ENCODE results near the gene SYT2.

Gene SYT2

DNA sequence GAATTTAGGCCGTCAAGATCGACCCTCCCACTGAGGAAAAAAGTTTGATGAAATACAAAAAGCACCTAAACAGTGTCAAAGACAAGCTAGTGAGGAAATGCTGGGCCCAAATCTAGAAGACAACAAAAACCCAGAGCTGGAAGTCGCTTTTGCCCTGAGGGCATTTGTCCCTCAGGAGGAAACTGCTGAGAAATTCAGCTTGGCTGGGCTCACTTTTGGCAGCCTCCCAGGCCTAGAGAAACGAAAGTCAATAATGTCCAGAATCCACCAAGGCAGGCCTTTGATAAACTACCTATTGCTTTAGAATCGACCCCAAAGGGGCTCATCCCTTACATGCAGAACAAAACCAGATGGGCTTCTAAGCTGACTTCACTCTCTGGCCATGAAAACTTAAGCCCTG lies 38.9 kb downstream of the SYT2 start:
- no peak for DNase-seq

DNA sequence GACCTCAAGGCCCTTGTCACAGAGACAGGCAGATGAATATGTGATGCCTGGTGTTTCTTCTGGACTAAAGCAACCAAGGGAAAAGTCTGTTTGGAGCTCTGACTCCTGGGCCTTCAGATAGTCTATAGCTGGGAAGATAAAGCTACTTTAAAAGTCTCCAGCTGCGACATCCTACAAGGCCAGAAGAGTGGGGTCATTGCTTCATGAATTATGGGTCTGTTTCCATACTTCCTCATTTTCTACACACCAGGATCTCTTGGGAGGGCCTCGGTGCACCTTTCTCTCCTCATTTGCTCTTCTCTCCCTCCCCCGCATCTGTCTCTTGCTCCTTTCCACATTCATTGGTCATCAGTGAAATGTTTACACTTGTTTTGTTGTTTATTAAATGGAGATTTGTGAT lies 44.8 kb downstream of the SYT2 start:
- DNase-seq = no peak

DNA sequence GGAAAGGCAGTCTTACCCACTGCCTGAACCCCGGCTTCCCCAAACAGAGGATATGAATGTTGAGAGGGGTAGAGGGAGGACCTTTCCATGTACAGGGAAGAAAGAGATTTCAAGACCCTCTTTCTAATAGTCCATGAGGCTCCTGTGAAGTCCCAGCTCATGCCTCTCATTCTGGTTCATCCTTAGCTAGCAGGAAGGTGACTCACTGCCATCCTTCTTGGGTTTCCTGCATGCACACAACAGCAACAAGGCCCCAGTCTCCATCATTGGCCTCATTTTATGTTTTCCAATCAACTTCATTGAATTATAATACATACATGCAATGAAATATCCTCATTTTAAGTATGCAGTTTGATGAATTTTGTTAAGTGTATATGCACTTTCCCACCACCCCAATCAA lies 46.2 kb downstream of the SYT2 start:
- DNase-seq = peak; percentile 24

DNA sequence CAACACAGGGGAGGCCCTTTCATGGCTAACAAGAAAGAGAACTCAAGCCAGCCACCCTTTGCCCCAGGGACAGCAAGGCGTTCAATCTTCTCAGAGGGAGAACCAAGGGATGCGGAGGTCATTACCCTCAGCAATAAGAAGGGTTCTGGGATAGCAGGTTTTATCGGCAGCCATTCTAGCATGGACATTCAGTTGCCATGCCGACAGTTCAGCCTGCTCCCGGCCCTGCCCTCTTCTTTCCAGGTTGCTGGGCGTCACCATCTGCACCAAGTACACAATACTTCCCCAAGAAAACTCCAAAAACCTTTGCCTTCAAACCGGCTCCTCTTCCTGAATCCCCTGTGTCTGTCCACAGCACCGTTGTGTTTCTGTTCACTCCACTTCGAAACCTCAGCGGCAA lies 47.1 kb downstream of the SYT2 start:
- DNase-seq = no peak

DNA sequence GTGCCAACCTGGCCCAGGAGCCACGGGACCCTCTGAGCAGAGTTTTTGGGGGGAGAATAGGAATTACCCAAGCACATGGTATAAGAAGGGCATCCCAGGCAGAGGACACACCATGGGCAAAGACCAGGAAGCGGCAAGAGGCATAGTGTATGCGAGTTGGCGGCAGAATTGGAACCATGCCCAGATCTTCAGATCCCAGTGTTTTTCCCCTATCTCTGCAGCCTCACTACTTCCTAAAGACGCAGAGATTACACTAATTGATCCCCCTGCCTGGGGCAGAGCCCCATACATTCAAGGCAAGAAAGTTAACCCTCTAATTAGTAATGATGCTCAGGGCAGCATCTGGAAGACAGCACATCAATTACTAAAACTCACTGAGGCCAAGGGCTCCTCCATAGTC lies 48.2 kb downstream of the SYT2 start:
- no peak for DNase-seq

DNA sequence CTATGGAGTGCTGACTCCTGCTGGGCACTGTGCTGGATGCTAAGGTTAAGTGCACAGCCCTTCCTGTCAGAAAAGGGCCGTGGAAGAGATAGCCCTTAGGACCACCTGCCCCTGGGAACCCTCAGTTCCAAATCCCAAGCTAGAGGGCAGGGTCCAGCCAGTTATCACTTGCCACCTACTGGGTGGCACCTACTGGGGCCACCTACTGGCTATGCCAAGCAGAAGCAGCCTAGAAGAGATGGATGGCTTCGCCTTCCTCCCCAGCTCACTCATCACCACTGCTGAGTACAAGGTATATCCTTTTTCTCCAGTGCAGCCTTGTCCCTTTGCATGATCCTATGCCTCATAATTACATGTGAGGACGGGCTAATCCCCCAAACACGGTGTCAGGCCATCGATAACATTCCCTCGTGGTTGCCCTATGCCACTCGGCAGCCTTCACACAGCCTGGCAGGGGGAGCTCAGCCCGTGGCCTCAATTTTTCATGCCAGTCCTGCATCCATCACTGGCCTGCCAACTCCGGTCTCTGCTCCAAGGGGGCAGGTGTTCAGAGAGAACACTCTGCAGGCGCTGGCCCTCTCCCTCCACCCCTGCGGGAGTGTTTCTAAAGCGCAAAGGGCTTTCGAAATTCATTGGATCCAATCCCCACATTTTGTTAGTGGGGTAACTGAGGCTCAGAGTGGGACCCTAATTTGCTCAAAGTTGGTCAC lies 49.0 kb downstream of the SYT2 start:
- no peak for DNase-seq

DNA sequence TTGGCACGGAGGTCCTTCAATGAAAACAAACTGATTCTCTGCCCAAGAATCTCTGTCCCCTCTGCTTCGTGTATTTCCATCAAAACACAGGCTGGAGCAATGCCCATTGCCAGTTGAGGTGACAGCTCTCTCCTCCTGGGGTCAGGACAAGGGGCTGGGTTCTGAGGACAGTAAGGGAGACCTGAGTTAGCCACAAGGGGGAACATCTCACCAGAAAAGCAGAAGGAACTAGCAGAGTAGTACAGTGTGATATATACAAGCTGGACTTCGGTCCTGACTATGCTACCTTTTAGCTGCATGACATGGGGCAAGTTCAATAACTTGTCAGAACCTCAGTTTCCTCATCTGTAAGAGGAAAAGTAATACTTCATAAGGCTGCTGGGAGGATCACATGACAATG lies 50.3 kb downstream of the SYT2 start:
- DNase-seq = no peak

DNA sequence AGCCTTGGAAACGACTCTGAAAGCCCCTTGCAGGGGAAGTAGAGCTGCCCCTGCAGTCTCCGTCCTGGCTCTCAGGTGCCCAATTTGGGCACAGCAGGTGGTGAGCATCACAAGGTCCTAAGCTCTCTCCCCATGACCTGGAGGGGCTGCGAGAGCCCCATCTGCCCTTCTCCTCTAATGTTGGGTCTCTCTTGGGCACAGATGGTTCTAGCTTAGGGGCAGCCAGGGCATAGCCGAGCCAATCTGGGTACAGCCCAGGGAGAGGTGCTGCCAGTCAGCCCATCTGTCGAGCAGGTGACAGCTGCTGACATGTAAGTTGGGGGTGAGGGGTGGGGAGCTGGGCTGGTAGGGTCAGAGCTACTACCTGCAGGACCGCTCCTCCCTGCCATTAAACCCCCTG lies 50.7 kb downstream of the SYT2 start:
- no peak for DNase-seq

DNA sequence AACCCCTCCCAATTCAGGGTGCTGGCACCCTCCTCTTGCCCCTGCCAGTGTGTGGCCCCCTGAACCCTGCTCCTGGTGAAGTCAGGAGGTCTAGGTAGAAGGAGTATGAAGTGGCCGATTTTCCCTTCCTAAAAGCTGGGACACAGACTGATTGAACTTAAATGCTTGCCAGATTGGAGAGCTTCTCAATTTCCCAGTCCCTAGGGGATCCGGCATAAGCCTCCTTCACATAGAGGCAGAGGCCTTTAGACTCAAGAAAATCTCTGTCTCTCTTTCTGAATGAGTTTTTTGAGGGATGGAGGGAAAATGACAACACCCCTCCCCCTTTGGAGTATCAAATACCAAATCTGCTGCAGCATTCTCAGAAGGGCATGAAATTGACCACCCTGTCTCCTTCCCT lies 51.5 kb downstream of the SYT2 start:
- DNase-seq = no peak

DNA sequence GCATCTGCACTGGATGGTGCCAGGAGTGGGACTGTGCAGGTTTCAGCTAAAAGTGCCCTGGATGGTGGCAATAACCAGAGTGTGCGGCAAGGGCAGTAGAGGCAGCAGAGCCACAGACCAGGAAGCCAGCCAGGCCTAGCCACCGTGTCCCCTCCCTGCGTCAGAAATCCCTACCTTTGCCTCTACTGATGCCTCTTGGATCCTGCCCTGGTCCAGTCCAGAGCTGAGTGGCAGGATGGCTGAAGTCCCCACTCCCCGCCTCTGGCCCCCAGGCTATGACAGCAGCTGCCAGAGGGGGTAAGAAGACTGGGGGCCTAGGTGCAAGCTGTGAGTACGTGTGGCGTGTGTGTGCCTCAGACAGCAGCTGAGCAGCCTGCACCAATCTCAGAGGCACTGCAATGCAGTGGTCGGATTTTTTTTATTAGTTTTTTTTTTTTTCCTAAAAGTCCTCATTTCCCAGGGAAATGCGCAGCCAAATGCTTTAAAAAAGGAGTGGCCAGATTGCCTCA lies 51.9 kb downstream of the SYT2 start:
- no peak for DNase-seq

DNA sequence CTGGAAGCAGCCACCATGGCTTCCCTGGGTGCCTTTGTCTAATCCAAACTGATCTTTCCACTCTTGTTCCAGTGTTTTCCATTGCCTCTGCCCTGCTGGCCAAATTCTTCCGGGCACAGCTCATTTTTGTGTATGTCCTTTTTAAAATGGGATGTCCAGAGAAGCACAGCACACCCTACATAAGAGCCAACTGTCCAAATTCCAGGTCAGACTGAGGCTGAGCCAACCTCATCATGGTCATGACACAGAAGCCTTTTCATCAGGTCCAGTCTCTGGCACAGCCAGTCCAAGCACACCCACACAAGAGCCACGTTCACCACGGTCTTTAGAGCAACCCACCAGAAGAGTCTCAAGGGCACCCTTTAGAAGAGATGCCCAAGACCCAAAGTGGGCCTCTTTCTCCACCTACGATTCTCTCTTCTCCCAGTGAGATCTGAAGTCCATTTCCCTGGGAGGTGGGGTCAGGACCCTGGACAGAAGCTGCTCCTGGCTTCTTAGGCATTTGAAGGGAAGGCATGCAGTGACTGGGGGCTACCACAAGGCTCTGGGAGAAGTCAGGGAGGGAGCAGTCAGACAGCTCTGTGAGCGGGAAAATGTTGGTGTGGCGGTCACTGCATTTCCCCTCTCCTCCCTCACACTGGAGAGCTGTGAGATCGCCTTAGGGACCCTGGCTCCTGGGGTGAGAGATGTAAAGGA lies 53.2 kb downstream of the SYT2 start:
- DNase-seq = peak; percentile 32

DNA sequence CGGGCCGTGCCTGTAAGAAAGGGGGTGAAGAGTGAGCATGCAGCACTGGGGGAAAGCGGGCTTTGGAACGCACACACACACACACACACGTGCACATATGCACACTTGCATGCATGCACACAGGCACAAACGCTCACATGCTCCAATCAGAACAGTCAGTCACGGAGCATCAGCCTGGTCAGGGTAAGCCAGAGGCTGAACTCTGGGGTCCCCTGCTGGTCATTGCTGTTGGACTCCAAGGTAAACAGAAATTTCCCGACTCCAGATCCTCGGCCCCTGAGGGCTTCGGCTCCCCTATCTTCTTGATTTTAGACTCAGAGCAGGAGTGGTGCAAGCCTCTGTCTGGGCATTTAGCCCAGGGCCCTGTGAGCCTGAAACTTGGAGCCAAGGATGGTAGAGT lies 54.2 kb downstream of the SYT2 start:
- no peak for DNase-seq

DNA sequence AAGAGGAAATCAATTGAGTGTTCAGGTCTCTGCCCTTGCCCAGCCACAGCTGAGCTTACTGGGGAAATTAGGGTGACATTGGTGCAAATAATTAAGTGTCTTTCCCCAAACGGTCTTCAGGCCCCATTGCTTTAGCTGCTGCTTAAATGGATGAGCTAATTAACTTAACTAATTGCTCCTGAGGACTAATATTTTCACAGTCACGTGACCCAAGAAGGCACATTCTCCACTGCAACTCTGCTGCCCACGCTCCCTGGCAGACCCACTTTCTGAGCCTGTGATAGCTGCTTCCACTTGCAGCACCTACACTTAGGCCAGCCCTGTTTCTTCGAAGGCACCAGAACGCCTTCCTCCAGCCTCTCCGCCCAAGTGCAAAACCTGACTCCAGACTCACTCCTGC lies 56.2 kb downstream of the SYT2 start:
- DNase-seq = no peak

DNA sequence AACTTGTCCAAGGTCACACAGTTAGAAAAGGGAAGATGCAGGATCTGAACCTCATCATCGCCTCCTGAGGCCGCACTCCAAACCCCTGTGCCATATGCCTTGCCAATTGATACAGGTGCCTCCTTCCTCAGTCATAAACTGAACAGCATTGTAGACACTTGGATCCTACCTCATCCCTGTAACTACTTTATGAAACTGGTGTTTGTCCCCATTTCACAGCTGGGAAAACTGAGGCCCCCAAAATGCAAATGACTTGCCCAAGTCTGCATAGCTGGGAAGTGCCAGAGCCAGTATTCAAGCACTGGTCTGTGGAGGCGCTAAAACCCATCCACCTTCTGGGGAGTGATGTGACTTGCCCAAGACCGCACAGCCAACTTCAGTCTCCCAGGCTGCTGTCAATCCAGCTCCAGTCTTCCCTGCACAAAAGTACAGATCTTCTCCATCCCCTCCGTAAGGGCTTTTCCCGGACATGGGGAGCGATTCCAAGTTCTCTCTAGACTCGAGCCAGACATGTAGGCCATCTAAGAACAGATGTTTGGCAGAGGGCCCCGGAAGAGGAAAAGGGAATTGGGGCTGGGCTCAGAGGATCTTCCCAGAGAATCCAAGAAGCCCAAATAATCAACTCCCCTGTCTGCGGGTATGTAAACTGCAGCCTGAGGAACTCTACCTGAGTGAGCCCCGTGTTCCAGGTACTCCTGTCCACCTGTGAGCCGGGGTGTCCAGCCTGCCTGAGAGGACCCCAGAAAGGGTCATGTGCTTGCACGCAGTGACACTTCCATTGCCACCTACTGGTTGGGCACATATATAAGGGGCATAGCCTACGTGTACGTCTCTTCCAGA lies 60.5 kb downstream of the SYT2 start:
- DNase-seq = no peak

DNA sequence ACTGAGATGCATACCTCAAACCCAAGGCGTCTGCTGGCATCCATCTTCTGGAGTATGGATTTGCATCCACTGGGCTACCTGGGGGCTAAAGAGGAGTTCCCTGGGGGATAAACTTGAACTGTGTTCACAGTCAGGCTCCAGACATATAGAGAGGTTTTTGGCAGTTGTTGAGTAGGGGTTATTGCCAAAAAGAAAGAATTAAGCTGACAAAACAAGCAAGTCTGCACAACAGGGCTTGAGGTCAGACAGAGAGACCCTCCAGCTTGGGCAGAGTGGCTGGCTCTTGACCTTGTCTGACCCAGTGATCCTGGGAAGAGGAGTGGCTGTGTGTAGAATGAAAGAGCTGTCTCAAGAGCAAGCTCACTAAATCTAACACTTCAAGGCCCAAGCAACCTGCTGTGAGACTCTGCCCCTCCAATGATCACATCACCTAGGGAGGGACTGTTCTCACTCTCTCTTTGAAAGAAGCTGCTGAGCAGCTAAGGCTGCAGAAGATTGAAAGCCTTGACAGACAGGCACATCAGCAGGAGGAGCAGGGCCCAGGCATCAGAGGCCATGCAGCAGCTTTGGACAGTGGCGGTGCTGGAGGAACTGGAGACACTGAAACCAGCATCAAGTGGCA lies 61.5 kb downstream of the SYT2 start:
- DNase-seq = no peak

DNA sequence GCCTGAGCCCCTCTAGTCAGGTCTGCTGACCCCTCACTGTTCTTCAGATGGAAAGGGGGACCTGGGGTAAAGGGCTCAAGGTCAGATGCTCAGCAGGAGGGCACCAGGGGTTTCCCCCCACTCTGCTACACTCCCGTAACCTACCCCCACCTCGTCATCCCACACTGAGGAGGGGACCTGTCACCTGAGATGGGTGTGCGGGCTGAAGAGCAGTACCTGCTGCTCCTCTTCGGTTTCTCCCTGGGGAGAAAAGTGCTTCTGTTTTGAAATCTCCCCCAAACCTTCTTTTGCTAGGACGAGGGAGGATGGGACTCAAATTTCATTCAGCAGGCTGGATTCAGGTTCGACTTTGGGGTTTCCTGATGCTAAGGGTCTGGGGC lies 65.2 kb downstream of the SYT2 start:
- no peak for DNase-seq

DNA sequence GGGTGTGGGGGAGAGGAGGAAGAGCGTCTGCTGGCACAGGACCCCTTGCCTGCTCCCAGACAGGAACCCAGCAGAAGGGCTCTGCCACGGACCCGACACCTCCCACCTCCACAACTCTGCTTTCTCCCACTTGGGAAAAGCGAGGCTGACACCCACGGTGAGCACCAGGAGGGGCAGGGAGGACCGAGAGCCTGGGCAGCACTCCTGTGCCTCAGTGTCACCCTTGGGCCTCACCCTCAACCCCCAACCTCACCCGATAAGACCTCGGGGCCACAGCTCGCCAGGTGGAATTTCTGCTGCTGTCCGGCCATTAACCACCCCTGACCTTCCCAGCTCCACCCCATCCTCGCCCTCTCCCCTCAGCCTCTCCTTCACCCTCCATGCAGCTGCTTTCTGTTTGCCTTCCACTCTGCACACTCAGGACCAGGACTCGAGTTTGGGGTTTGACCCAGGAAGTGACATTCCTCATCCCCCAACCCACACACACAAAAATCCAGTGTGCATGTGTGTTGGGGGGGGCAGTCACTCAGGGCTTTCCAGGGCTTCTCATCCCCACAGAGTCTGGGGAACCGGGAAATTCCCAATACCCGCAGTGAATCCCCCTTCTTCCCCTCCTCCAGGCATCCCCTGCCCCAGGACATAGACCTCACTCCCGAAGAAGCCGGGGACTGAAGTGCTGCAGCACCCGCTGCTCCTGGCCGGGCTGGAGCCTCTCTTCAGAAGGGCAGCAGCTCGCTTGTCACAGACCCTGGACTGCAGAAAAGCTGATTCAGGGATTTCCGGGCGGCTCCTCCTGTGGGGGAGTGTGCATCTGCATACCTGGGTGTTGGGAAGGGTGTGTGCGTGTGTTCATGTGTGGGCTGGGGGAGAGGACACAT lies 65.8 kb downstream of the SYT2 start:
- no peak for DNase-seq

DNA sequence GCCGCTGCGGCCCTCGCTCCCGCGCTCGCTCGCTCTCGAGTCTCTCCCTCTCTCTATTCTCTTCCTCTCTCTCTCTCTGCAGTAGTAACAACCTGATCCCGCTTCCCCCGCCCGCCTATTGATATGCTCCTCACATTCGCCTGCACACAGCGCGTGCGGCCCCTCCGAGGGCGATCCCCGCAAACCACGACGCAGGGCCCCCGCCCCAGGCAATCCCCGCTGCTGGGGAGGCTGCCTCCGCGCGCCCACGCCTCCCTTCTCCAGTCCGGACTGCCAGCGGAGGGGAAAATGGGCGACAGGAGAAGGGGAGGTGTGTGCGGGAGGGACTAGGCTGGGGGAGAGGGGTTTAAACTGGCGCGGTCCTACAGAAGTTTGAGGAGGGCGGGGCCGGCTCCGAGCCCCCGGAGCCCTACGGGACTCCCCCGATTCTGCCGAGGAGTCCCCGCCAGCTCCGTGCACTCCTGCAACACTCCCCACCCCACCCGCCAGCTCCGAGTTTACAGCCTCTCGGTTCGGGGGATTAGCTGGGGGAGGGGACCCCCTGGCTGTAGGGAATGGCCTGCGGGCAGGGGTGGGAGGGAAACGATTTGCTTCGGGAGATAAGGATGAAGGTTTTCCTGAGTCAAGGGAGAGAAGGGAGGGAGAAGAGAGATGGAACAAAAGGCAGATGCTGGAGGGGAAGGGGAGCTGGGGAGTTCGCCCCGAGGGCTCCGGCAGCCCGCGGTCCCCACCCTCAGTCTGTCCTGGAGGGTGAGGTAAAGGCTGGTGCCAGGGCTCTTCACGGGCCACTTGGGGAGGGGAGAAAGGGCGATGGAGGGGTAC lies 66.6 kb downstream of the SYT2 start:
- DNase-seq = no peak

DNA sequence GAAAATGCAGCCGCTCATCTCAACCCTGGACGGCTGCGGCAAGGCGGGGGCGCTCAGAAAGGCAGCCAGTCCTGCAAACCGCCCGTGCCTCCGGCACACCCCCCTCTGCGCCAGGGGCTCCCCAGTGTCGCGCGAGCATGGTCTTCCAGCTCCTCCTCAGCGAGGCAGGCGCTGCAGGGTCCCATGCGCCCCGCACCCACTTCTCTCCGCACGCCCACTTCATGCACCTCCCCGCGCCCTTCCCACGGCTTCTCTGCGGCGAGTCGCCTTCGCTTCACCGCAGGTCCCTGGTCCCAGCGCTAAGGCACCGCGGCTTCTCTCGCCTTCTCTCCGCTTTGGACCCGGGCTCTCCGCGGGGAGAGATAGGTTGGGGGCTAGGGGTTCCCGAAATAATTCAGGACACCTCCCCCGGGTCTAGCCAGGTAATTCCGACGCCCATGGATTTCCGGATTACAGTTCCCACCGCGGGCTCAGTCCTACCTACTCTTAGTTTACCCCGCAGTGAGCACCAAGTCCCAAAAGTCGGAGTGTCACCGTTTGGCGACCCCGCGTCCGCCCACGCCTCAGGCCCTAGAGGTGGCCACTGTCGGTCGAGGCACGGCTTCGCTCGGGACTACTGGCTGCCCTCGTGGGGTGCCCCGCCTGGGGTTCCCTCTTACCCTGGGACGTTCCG lies 67.5 kb downstream of the SYT2 start:
- DNase-seq = no peak

DNA sequence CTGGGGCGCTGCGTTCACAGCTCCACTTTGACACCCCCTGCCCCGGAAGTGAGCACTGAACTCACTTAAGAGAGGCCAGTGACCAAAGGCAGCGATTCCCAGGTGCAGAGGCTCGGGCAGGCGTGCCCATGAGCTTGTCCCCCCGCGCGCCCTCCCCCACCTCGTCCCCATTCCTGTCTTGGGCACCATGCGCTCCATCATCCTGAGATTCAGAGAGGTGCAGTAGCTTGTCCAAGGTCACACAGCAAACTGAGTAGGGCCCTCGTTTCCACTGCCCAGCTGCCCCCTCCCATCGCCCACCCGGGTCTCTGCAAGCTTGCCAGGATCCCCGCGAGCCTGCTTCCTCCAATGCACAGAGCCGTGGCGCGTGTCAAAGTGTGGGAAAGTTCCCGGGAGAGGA lies 68.0 kb downstream of the SYT2 start:
- DNase-seq = no peak

DNA sequence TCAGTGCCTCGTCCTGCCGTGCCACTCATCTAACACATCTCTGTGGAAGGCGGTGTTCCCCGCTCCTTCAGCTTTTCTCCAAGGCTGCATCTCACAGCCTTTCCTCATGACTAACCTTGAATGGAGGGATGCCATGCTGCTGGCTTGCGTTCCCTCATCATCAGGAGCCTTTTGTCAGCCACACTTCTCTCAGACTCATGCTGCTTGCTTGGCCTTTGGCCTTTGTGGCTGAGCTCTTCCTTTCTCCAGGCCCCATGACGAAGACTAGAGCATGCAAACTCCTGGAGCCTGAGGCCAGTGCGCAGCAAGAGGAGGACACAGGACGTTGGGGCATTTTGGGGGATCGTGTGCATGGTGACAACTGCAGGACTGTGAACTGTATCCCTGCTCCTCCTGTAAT lies 70.8 kb downstream of the SYT2 start:
- no peak for DNase-seq
